ENCODE data around the gene FADS1.

DNA sequence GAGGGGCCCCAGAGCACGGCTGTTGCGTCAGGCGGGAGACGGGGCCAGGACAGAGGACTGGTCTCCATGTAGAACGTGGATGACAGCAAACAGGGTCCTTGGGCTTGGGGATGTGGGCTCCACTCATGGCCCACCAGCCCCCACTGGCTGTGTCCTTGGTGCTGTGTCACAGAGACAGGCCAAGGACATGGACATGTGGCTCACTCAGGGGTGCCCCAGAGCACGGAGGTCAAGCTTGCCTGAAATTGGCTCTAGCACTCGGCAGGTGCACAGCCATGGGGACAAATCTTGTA, 25.7 kb upstream of the FADS1 start:
- TF ChIP-seq, protein P1, sequence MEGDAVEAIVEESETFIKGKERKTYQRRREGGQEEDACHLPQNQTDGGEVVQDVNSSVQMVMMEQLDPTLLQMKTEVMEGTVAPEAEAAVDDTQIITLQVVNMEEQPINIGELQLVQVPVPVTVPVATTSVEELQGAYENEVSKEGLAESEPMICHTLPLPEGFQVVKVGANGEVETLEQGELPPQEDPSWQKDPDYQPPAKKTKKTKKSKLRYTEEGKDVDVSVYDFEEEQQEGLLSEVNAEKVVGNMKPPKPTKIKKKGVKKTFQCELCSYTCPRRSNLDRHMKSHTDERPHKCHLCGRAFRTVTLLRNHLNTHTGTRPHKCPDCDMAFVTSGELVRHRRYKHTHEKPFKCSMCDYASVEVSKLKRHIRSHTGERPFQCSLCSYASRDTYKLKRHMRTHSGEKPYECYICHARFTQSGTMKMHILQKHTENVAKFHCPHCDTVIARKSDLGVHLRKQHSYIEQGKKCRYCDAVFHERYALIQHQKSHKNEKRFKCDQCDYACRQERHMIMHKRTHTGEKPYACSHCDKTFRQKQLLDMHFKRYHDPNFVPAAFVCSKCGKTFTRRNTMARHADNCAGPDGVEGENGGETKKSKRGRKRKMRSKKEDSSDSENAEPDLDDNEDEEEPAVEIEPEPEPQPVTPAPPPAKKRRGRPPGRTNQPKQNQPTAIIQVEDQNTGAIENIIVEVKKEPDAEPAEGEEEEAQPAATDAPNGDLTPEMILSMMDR (conservative IDR thresholded peaks at IDR 0.05) = no peak
- no peak for TF ChIP-seq EZH2 (IDR thresholded peaks at IDR 0.05; ENCODE audit: low read depth)

Measured in PC-9 (cell line).